Kidney epithelial cell (primary cell): ENCODE measurements around the gene MDN1. TPM values are rescaled to one million over a fixed set of nuclear protein-coding genes. Genes with fewer than 3 reads are reported as not detected.

ENCODE experiments used
- DNase-seq: peaks from one replicate; pipeline ENCODE4 v3.0.0-alpha.2; 2010; ENCODE audit warnings: low read depth
- H3K27me3 ChIP-seq: 2 replicates; pipeline ENCODE4 v1.6.0; 2011; ENCODE audit warnings: low read length; ENCODE audit not compliant: control insufficient read depth, insufficient read depth
- H3K36me3 ChIP-seq: 2 replicates; pipeline ENCODE4 v1.5.1; 2011; ENCODE audit warnings: low read length; ENCODE audit not compliant: control insufficient read depth, insufficient read depth
- H3K4me3 ChIP-seq: 2 replicates; pipeline ENCODE4 v1.5.1; 2011; ENCODE audit warnings: low read depth, mild to moderate bottlenecking, control low read depth, low read length
- CTCF ChIP-seq: IDR thresholded peaks from 2 replicates; pipeline ENCODE4 v1.5.1; 2011; ENCODE audit warnings: mild to moderate bottlenecking, moderate library complexity, low read length, control low read depth, inconsistent platforms; ENCODE audit not compliant: insufficient read depth, poor library complexity, severe bottlenecking
- total RNA-seq: library from RNA; depleted of rRNA; stranded (reverse); fragments of >200 nt; gene quantifications from 2 replicates; pipeline ENCODE4 v1.2.3, GENCODE V29; 2015

MDN1 gene
- total RNA-seq, 1 donor from 2014 or later, result 28.6 TPM

GRCh38 chr6:89775150-89775549 lies 44.4 kb downstream of the MDN1 start:
- Histone ChIP-seq H3K36me3 (no peaks in the 10 kb centered on the region), H3K4me3 (no peak overlapping the region), H3K27me3 (no peaks in the 10 kb centered on the region)
- no peak for DNase-seq
- no peak for TF ChIP-seq CTCF

- Histone ChIP-seq H3K4me3 (no peak overlapping the region), H3K36me3 (no peaks in the 10 kb centered on the region), H3K27me3 (no peaks in the 10 kb centered on the region)
- no peak for TF ChIP-seq CTCF
- DNase-seq, result no peak
Measured at GRCh38 chr6:89769572-89769971, 50.0 kb downstream of the MDN1 start.

- no peaks in the 10 kb centered on the region for H3K36me3 ChIP-seq
- H3K27me3 ChIP-seq, result no peaks in the 10 kb centered on the region
- DNase-seq, result no peak
- no peak overlapping the region for H3K4me3 ChIP-seq
- TF ChIP-seq CTCF, result no peak
Measured at GRCh38 chr6:89768324-89768723, 51.3 kb downstream of the MDN1 start.

- Histone ChIP-seq H3K36me3 (no peaks in the 10 kb centered on the region), H3K27me3 (no peaks in the 10 kb centered on the region), H3K4me3 (no peak overlapping the region)
- DNase-seq, result no peak
- TF ChIP-seq CTCF, result no peak
Measured at GRCh38 chr6:89763550-89763949, 56.0 kb downstream of the MDN1 start.

- Histone ChIP-seq H3K36me3 (no peaks in the 10 kb centered on the region), H3K4me3 (no peak overlapping the region), H3K27me3 (no peaks in the 10 kb centered on the region)
- TF ChIP-seq CTCF, result no peak
- DNase-seq, result no peak
Measured at GRCh38 chr6:89758830-89759229, 60.8 kb downstream of the MDN1 start.

GRCh38 chr6:89750338-89750737 lies 69.3 kb downstream of the MDN1 start:
- H3K36me3 ChIP-seq, result peaks cover 1% of the 10 kb centered on the region
- peak; percentile 23 for DNase-seq
- no peak for TF ChIP-seq CTCF
- H3K27me3 ChIP-seq, result no peaks in the 10 kb centered on the region
- no peak overlapping the region for H3K4me3 ChIP-seq
